CD4-positive, alpha-beta memory T cell (primary cell): ENCODE data around the gene AGBL2. TPM values are rescaled to one million over a fixed set of nuclear protein-coding genes. Genes with fewer than 3 reads are reported as not detected.
"Not testable (repeated sequence)": the region's sequence is repeated elsewhere in the genome, so short reads cannot be mapped to it uniquely, and the experiment has no call there.

Experiments
- CTCF ChIA-PET: fragments of 350-600 bp; sonication (Branson Sonifier 250); formaldehyde crosslinking; loops from one replicate; lab custom pipeline; 2021; ENCODE audit warnings: inconsistent platforms; ENCODE audit not compliant: partially characterized antibody; lab: Charles Lee
- POLR2A ChIA-PET: fragments of 350-600 bp; sonication (Branson Sonifier 250); formaldehyde crosslinking; loops from one replicate; lab custom pipeline; 2021; ENCODE audit not compliant: partially characterized antibody; lab: Charles Lee
- DNase-seq, 5 donors: peaks; one replicate each; pipeline versions ENCODE4 v3.0.0 to v3.0.0-alpha.2; 2020 to 2022; ENCODE audit warnings: mixed read lengths in 1 of 5
- H3K27ac ChIP-seq: one replicate; pipeline ENCODE4 v1.7.0; 2013; ENCODE audit warnings: low read depth, low read length
- H3K27me3 ChIP-seq: 2 replicates; pipeline ENCODE4 v1.7.0; 2013; ENCODE audit warnings: mild to moderate bottlenecking, low read length, moderate library complexity; ENCODE audit not compliant: insufficient read depth
- H3K36me3 ChIP-seq: 2 replicates; pipeline ENCODE4 v1.7.0; 2013; ENCODE audit warnings: mild to moderate bottlenecking, low read length, moderate library complexity; ENCODE audit not compliant: insufficient read depth
- H3K4me1 ChIP-seq: 2 replicates; pipeline ENCODE4 v1.7.0; 2013; ENCODE audit warnings: mild to moderate bottlenecking, low read length, moderate library complexity; ENCODE audit not compliant: insufficient read depth
- H3K4me3 ChIP-seq, 2 donors: one replicate each; pipeline ENCODE4 v1.7.0; 2013; ENCODE audit warnings: low read length in 2 of 2, mild to moderate bottlenecking in 1 of 2
- H3K9me3 ChIP-seq, 2 donors: one replicate each; pipeline ENCODE4 v1.7.0; 2013; ENCODE audit warnings: low read length in 2 of 2, control low read depth in 1 of 2; ENCODE audit not compliant: control insufficient read depth in 1 of 2
- H3K27ac Mint-ChIP-seq, 7 donors: one replicate each; pipeline ENCODE4 v1.8.0; 2020 to 2021; ENCODE audit warnings: mixed read lengths in 7 of 7, mild to moderate bottlenecking in 6 of 7, inconsistent platforms in 3 of 7, moderate library complexity in 3 of 7
- H3K27me3 Mint-ChIP-seq, 2 donors: one replicate each; pipeline ENCODE4 v1.8.0; 2020 to 2021; ENCODE audit warnings: mixed read lengths in 2 of 2
- H3K36me3 Mint-ChIP-seq, 2 donors: one replicate each; pipeline ENCODE4 v1.8.0; 2020 to 2021; ENCODE audit warnings: mixed read lengths in 2 of 2, inconsistent platforms in 1 of 2, mild to moderate bottlenecking in 1 of 2
- H3K4me1 Mint-ChIP-seq, 4 donors: one replicate each; pipeline ENCODE4 v1.8.0; 2020 to 2021; ENCODE audit warnings: mixed read lengths in 4 of 4, mild to moderate bottlenecking in 1 of 4
- H3K4me3 Mint-ChIP-seq, 8 donors: one replicate each; pipeline ENCODE4 v1.8.0; 2020 to 2021; ENCODE audit warnings: mixed read lengths in 8 of 8, mild to moderate bottlenecking in 7 of 8, moderate library complexity in 6 of 8, inconsistent platforms in 3 of 8
- H3K9me3 Mint-ChIP-seq, 8 donors: one replicate each; pipeline ENCODE4 v1.8.0; 2020 to 2021; ENCODE audit warnings: mixed read lengths in 8 of 8, mild to moderate bottlenecking in 5 of 8, inconsistent platforms in 3 of 8, moderate library complexity in 1 of 8
- intact Hi-C: fragments of 100-400 bp; cut with micrococcal nuclease; formaldehyde crosslinking; loops from one replicate; pipeline ENCODE4 v1.15.1; 2023
- polyA plus RNA-seq, 2 donors: library from polyadenylated mRNA; unstranded; fragments of 300-500 nt; fragmentation: Illumina TruSeq; gene quantifications; one replicate each; pipeline ENCODE4 v1.2.3, GENCODE V29; 2021
- total RNA-seq, 2 experiments: library from RNA; stranded (reverse); gene quantifications; one replicate each; pipeline ENCODE4 v1.2.3, GENCODE V29; 2021

AGBL2 gene
- total and polyA plus RNA-seq, 4 experiments from 2014 or later = 1.6 to 8.1 (median 4.8) TPM

DNA sequence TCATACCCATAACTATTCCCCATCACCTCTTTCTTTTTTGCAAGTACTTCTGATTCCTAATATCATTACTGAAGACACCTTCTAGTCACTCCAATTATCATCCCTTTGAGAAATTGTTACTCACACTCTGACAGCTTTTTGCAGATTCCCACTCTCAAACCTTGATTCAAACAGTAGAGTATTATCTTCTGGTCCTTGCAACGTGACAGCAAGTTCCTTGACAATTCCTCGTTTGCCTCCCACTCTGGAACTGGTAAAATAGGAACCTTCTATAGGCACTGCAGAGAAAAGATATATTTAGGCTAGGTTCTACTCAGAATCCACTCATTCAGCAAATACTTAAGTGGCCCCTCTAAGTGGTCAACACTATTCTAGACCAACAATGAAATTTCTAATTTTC is 23.2 kb downstream of the AGBL2 start:
- Histone ChIP-seq H3K4me3 (no peak overlapping the region), H3K27me3 (no peaks in the 10 kb centered on the region), H3K36me3 (no peaks in the 10 kb centered on the region), H3K27ac (no peak overlapping the region), H3K4me1 (no peaks in the 10 kb centered on the region), H3K9me3 (no peaks in the 10 kb centered on the region)
- H3K4me3 Mint-ChIP-seq = no peak overlapping the region
- no peak for DNase-seq
- POLR2A ChIA-PET = no interaction called here
- H3K4me1 Mint-ChIP-seq = peaks cover 4 to 7% (median 5%) of the 10 kb centered on the region in 4 donors
- intact Hi-C loops = no loop called here
- no peaks in the 10 kb centered on the region for H3K36me3 Mint-ChIP-seq
- CTCF ChIA-PET = no interaction called here
- H3K27ac Mint-ChIP-seq = no peak overlapping the region
- no peaks in the 10 kb centered on the region for H3K27me3 Mint-ChIP-seq
- H3K9me3 Mint-ChIP-seq = no peaks in the 10 kb centered on the region

DNA sequence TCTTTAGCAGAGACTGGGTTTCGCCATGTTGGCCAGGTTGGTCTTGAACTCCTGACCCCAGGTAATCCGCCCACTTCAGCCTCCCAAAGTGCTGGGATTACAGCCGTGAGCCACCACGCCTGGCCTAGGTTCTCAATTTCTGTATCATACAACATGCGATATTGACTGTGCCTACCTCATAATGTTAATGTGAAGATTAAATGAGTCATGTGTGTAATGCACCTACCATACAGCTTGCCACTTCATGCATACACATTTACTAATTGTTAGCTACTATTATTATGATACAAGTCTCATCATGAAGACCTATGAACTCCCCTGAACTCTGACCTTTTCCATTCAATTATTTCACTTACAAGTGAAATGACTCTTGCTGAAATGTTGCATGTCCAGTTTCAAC is 25.7 kb downstream of the AGBL2 start:
- CTCF ChIA-PET = interaction anchor here (0.6 kb wide), 1 partner anchor 15 kb away, joined by 3 read pairs; no protein-coding TSS in a partner anchor
- H3K36me3 Mint-ChIP-seq = no peaks in the 10 kb centered on the region
- H3K4me1 Mint-ChIP-seq = peaks cover 4 to 7% (median 5%) of the 10 kb centered on the region in 4 donors
- Histone ChIP-seq H3K36me3 (no peaks in the 10 kb centered on the region), H3K27ac (no peak overlapping the region), H3K4me1 (no peaks in the 10 kb centered on the region), H3K4me3 (no peak overlapping the region), H3K27me3 (no peaks in the 10 kb centered on the region), H3K9me3 (no peaks in the 10 kb centered on the region)
- H3K27me3 Mint-ChIP-seq = no peaks in the 10 kb centered on the region
- POLR2A ChIA-PET = no interaction called here
- no peak for DNase-seq
- intact Hi-C loops = no loop called here
- no peak overlapping the region for H3K4me3 Mint-ChIP-seq
- no peak overlapping the region for H3K27ac Mint-ChIP-seq
- H3K9me3 Mint-ChIP-seq = no peaks in the 10 kb centered on the region

DNA sequence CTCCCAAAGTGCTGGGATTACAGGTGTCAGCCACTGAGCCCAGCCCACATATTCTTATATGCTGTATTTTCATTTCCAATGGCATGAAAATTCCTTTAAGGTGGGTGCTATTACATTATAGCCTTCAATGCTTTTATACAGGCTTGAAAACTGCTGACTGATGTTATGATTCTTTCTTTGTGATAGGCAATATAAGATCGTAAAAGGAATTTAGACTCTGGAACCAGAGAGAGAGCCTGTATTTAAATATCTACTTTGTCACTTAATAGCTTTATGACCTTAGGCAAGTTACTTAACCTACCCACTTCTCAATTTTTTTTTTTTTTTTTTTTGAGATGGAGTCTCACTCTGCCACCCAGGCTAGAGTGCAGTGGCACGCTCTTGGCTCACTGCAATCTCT is 26.2 kb downstream of the AGBL2 start:
- no peak for DNase-seq
- H3K9me3 ChIP-seq = no peaks in the 10 kb centered on the region
- H3K4me3 ChIP-seq = no peak overlapping the region
- Mint-ChIP-seq H3K4me3 (no peak overlapping the region), H3K4me1 (peaks cover 4 to 7% (median 5%) of the 10 kb centered on the region in 4 donors), H3K27me3 (no peaks in the 10 kb centered on the region), H3K9me3 (no peaks in the 10 kb centered on the region), H3K36me3 (no peaks in the 10 kb centered on the region), H3K27ac (no peak overlapping the region)
- intact Hi-C loops = no loop called here
- H3K36me3 ChIP-seq = no peaks in the 10 kb centered on the region
- POLR2A ChIA-PET = no interaction called here
- H3K4me1 ChIP-seq = no peaks in the 10 kb centered on the region
- CTCF ChIA-PET = interaction anchor here (0.6 kb wide), 1 partner anchor 14 kb away, joined by 3 read pairs; no protein-coding TSS in a partner anchor
- H3K27ac ChIP-seq = no peak overlapping the region
- H3K27me3 ChIP-seq = no peaks in the 10 kb centered on the region

DNA sequence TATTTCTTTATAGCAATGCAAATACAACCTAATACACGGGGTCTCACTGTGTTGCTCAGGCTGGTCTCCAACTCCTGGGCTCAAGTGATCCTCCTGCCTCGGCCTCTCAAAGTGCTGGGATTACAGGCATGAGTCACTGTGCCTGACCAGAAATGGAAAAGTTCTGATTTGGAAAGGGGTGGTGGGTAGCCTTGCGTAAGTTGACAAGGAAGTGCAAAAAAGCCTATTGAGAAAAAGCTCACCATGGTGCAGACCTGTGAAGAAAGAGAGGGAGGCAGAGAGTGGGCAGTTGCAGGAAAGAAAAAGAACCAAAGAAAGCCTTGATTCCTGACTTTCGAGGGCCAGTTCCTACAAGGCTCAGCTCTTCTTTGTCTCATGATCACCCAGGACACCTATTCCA is 27.1 kb downstream of the AGBL2 start:
- no peak overlapping the region for H3K27ac ChIP-seq
- POLR2A ChIA-PET = no interaction called here
- Mint-ChIP-seq H3K27me3 (no peaks in the 10 kb centered on the region), H3K4me1 (peaks cover 4 to 5% (median 4%) of the 10 kb centered on the region in 4 donors), H3K36me3 (no peaks in the 10 kb centered on the region), H3K9me3 (no peaks in the 10 kb centered on the region), H3K4me3 (no peak overlapping the region), H3K27ac (no peak overlapping the region)
- DNase-seq = no peak
- H3K36me3 ChIP-seq = no peaks in the 10 kb centered on the region
- CTCF ChIA-PET = no interaction called here
- no peaks in the 10 kb centered on the region for H3K4me1 ChIP-seq
- no peaks in the 10 kb centered on the region for H3K27me3 ChIP-seq
- no peak overlapping the region for H3K4me3 ChIP-seq
- H3K9me3 ChIP-seq = no peaks in the 10 kb centered on the region
- intact Hi-C loops = no loop called here

DNA sequence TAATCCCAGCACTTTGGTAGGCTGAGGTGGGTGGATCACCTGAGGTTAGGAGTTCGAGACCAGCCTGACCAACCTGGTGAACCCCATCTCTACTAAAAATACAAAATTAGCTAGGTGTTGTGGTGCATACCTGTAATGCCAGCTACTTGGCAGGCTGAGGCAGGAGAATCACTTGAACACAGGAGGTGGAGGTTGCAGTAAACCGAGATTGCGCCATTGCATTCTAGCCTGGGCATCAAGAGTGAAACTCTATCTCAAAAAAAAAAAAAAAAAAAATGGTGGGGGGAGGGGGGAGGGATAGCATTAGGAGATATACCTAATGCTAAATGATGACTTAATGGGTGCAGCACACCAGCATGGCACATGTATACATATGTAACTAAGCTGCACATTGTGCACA is 28.5 kb downstream of the AGBL2 start:
- H3K27me3 Mint-ChIP-seq, H3K4me3 Mint-ChIP-seq, H3K36me3 Mint-ChIP-seq, H3K27ac ChIP-seq, H3K27ac Mint-ChIP-seq, H3K36me3 ChIP-seq, H3K9me3 Mint-ChIP-seq, DNase-seq, H3K9me3 ChIP-seq, H3K4me1 Mint-ChIP-seq, H3K4me1 ChIP-seq, intact Hi-C loops, H3K27me3 ChIP-seq, H3K4me3 ChIP-seq: not testable (repeated sequence)
- CTCF ChIA-PET = interaction anchor here (0.6 kb wide), 1 partner anchor 9 kb away, joined by 3 read pairs; no protein-coding TSS in a partner anchor
- POLR2A ChIA-PET = interaction anchor here (0.7 kb wide), 2 partner anchors 12 to 1145 kb away, joined by 3 read pairs; no protein-coding TSS in a partner anchor

DNA sequence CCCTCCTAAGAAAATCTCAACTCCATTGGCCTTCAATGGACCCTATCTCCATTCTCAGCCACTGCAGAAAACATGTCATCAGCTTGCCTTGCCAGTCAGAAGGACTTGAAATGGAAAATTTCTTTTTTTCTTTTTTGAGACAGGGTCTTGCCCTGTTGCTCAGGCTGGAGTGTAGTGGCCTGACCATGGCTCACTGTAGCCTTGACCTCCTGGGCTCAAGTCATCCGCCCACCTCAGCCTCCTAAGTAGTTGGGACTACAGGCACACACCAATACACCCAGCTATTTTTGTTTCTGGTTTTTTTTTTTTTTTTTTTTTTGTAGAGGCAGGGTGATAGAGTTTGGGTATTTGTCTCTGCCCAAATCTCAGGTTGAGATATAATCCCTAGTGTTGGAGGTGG is 29.0 kb downstream of the AGBL2 start:
- Mint-ChIP-seq H3K4me3 (no peak overlapping the region), H3K27ac (no peak overlapping the region), H3K27me3 (no peaks in the 10 kb centered on the region), H3K36me3 (no peaks in the 10 kb centered on the region), H3K9me3 (no peaks in the 10 kb centered on the region), H3K4me1 (no peaks in the 10 kb centered on the region)
- H3K4me1 ChIP-seq = no peaks in the 10 kb centered on the region
- H3K4me3 ChIP-seq = no peak overlapping the region
- no peak overlapping the region for H3K27ac ChIP-seq
- ChIA-PET POLR2A (no interaction called here), CTCF (interaction anchor here (0.6 kb wide), 1 partner anchor 381 kb away, joined by 3 read pairs; no protein-coding TSS in a partner anchor)
- no peaks in the 10 kb centered on the region for H3K36me3 ChIP-seq
- intact Hi-C loops = no loop called here
- DNase-seq = no peak
- H3K27me3 ChIP-seq = no peaks in the 10 kb centered on the region
- no peaks in the 10 kb centered on the region for H3K9me3 ChIP-seq

DNA sequence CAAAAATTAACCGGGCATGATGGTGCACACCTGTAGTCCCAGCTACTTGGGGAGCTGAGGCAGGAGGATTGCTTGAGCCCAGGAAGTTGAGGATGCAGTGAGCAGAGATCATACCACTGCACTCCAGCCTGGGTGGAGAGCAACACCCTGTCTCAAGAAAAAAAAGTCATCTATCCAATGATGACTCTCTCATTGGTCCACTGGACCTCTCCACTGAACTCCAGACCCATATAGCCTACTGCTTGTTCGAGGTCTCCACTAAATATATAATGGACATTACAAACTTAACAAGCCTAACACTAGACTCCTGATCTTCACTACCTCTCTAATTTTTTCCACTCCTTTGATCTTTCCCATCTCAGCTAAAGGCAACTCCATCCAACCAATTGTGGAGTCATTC is 39.3 kb downstream of the AGBL2 start:
- POLR2A ChIA-PET = no interaction called here
- intact Hi-C loops = no loop called here

More for the DNA sequence above, 39.3 kb downstream of the AGBL2 start:
- no peaks in the 10 kb centered on the region for H3K4me1 Mint-ChIP-seq
- Histone ChIP-seq H3K36me3 (no peaks in the 10 kb centered on the region), H3K27me3 (no peaks in the 10 kb centered on the region), H3K4me1 (no peaks in the 10 kb centered on the region), H3K9me3 (no peaks in the 10 kb centered on the region), H3K27ac (no peak overlapping the region), H3K4me3 (no peak overlapping the region)
- peak overlapping the region in 2 of 7 donors; percentile 2 to 49 for H3K27ac Mint-ChIP-seq
- no peak for DNase-seq
- no peaks in the 10 kb centered on the region for H3K27me3 Mint-ChIP-seq
- no peak overlapping the region for H3K4me3 Mint-ChIP-seq
- H3K36me3 Mint-ChIP-seq = no peaks in the 10 kb centered on the region
- CTCF ChIA-PET = no interaction called here
- H3K9me3 Mint-ChIP-seq = no peaks in the 10 kb centered on the region
